Measurements from ENCODE around the gene ADAMTS5.

The ADAMTS5 gene
- 0 reads per million in 2 experiments for total RNA-seq

- DNase-seq (ENCODE audit: low read depth): no peak
Measured at GRCh38 chr21:26967062-26967913, at the start of gene ADAMTS5. Gene ADAMTS5 (minus strand): TSS chr21:26967088. CDS start chr21:26966391, 697 bp downstream.

- no peak for DNase-seq (ENCODE audit: low read depth)
Measured at GRCh38 chr21:27001526-27001925, 34.6 kb upstream of the ADAMTS5 start.

- no peak for DNase-seq (ENCODE audit: low read depth)
Measured at GRCh38 chr21:26983576-26983975, 16.7 kb upstream of the ADAMTS5 start.

GRCh38 chr21:26982767-26983166 lies 15.9 kb upstream of the ADAMTS5 start:
- no peak for DNase-seq (ENCODE audit: low read depth)

GRCh38 chr21:26977746-26978145 lies 10.9 kb upstream of the ADAMTS5 start:
- no peak for DNase-seq (ENCODE audit: low read depth)

- no peak for DNase-seq (ENCODE audit: low read depth)
Measured at GRCh38 chr21:26973226-26973625, 6.3 kb upstream of the ADAMTS5 start.

GRCh38 chr21:26972192-26972591 lies 5.3 kb upstream of the ADAMTS5 start:
- no peak for DNase-seq (ENCODE audit: low read depth)

GRCh38 chr21:26969971-26970725 lies 3.3 kb upstream of the ADAMTS5 start:
- no peak for DNase-seq (ENCODE audit: low read depth)

GRCh38 chr21:26966649-26967061 lies 233 bp downstream of the ADAMTS5 start:
- DNase-seq (ENCODE audit: low read depth): no peak

- DNase-seq (ENCODE audit: low read depth): no peak
Measured at GRCh38 chr21:26965907-26966581, 844 bp downstream of the ADAMTS5 start.

GRCh38 chr21:26965040-26965906 lies 1.6 kb downstream of the ADAMTS5 start:
- DNase-seq (ENCODE audit: low read depth): no peak

- DNase-seq (ENCODE audit: low read depth): no peak
Measured at GRCh38 chr21:26964170-26964778, 2.6 kb downstream of the ADAMTS5 start.

GRCh38 chr21:26962621-26963181 lies 4.2 kb downstream of the ADAMTS5 start:
- no peak for DNase-seq (ENCODE audit: low read depth)

- DNase-seq (ENCODE audit: low read depth): no peak
Measured at GRCh38 chr21:26961698-26962097, 5.2 kb downstream of the ADAMTS5 start.

GRCh38 chr21:26958788-26959187 lies 8.1 kb downstream of the ADAMTS5 start:
- no peak for DNase-seq (ENCODE audit: low read depth)

GRCh38 chr21:26956813-26957212 lies 10.1 kb downstream of the ADAMTS5 start:
- DNase-seq (ENCODE audit: low read depth): no peak

- no peak for DNase-seq (ENCODE audit: low read depth)
Measured at GRCh38 chr21:26956216-26956615, 10.7 kb downstream of the ADAMTS5 start.

- no peak for DNase-seq (ENCODE audit: low read depth)
Measured at GRCh38 chr21:26954662-26955121, 12.2 kb downstream of the ADAMTS5 start.

GRCh38 chr21:26952374-26953066 lies 14.4 kb downstream of the ADAMTS5 start:
- DNase-seq (ENCODE audit: low read depth): no peak

GRCh38 chr21:26949830-26950229 lies 17.1 kb downstream of the ADAMTS5 start:
- DNase-seq (ENCODE audit: low read depth): no peak
